ENCODE data around the gene SEMA7A.

- TF ChIP-seq POLR2A (IDR thresholded peaks at IDR 0.05) = no peak
- no peak for TF ChIP-seq CTCF (IDR thresholded peaks at IDR 0.05)
Measured at GRCh38 chr15:74422652-74423430, 10.9 kb downstream of the SEMA7A start.
